ENCODE data around the gene NCK1.
"Not testable (repeated sequence)": the region's sequence is repeated elsewhere in the genome, so short reads cannot be mapped to it uniquely, and the experiment has no call there.

Gene NCK1

GRCh38 chr3:136862617-136863322 is 762 bp downstream of the NCK1 start:
- peak; percentile 75 for DNase-seq (ENCODE audit: low read depth)

- no peak for DNase-seq (ENCODE audit: low read depth)
Observed at GRCh38 chr3:136869282-136869681, 7.3 kb downstream of the NCK1 start.

GRCh38 chr3:136872258-136872657 is 10.2 kb downstream of the NCK1 start:
- not testable (repeated sequence) for DNase-seq (ENCODE audit: low read depth)

- not testable (repeated sequence) for DNase-seq (ENCODE audit: low read depth)
Observed at GRCh38 chr3:136879510-136879909, 17.5 kb downstream of the NCK1 start.

GRCh38 chr3:136882571-136882970 is 20.6 kb downstream of the NCK1 start:
- DNase-seq (ENCODE audit: low read depth): peak; percentile 7

- no peak for DNase-seq (ENCODE audit: low read depth)
Observed at GRCh38 chr3:136883967-136884720, 22.1 kb downstream of the NCK1 start.

GRCh38 chr3:136885357-136886213 is 23.6 kb downstream of the NCK1 start:
- no peak for DNase-seq (ENCODE audit: low read depth)

GRCh38 chr3:136889947-136890346 is 27.9 kb downstream of the NCK1 start:
- DNase-seq (ENCODE audit: low read depth): no peak

GRCh38 chr3:136891934-136892855 is 30.2 kb downstream of the NCK1 start:
- no peak for DNase-seq (ENCODE audit: low read depth)

GRCh38 chr3:136893848-136894443 is 31.9 kb downstream of the NCK1 start:
- DNase-seq (ENCODE audit: low read depth): peak; percentile 88

- not testable (repeated sequence) for DNase-seq (ENCODE audit: low read depth)
Observed at GRCh38 chr3:136897171-136897570, 35.2 kb downstream of the NCK1 start.

GRCh38 chr3:136898549-136898948 is 36.5 kb downstream of the NCK1 start:
- no peak for DNase-seq (ENCODE audit: low read depth)

GRCh38 chr3:136898954-136899353 is 36.9 kb downstream of the NCK1 start:
- DNase-seq (ENCODE audit: low read depth): no peak

GRCh38 chr3:136899622-136900158 is 37.7 kb downstream of the NCK1 start:
- no peak for DNase-seq (ENCODE audit: low read depth)

GRCh38 chr3:136900694-136901093 is 38.7 kb downstream of the NCK1 start:
- not testable (repeated sequence) for DNase-seq (ENCODE audit: low read depth)

- DNase-seq (ENCODE audit: low read depth): no peak
Observed at GRCh38 chr3:136901391-136901790, 39.4 kb downstream of the NCK1 start.

- not testable (repeated sequence) for DNase-seq (ENCODE audit: low read depth)
Observed at GRCh38 chr3:136902530-136902929, 40.5 kb downstream of the NCK1 start.

GRCh38 chr3:136903899-136904298 is 41.9 kb downstream of the NCK1 start:
- DNase-seq (ENCODE audit: low read depth): no peak

GRCh38 chr3:136904746-136905145 is 42.7 kb downstream of the NCK1 start:
- no peak for DNase-seq (ENCODE audit: low read depth)

- no peak for DNase-seq (ENCODE audit: low read depth)
Observed at GRCh38 chr3:136905549-136905948, 43.5 kb downstream of the NCK1 start.

- DNase-seq (ENCODE audit: low read depth): no peak
Observed at GRCh38 chr3:136906725-136907124, 44.7 kb downstream of the NCK1 start.
